ENCODE data around the gene PABPC1L.

DNA sequence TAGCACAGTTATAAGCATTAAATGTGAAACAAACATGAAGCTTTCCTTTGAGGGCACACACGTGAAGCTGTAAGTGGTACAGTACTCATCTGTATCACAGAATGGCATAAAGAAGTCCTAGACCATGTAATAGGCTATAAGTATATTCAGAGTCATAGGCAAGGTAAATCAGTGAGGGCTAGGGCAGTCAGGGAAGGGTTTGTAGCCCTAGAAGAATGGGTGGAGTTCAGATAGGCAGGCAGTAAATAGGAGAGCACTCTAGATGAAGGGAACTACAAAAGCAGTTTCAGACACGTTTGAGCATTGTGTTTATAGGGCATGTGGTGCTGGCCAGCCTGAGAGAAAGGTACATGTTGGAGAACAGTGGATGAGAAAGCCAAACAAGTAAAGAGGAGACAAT lies 14.9 kb upstream of the PABPC1L start:
- no peak for TF ChIP-seq CTCF (IDR thresholded peaks at IDR 0.05)
- no peak for TF ChIP-seq POLR2A (IDR thresholded peaks at IDR 0.05)
